GM10248 (cell line): ENCODE results near the gene SYT6.
"Not testable (repeated sequence)": the region's sequence is repeated elsewhere in the genome, so short reads cannot be mapped to it uniquely, and the experiment has no call there.

Experiments used
- CTCF ChIA-PET: fragments of 300-600 bp; sonication (Branson Sonifier 250); formaldehyde crosslinking; extraction: SDS; loops from one replicate; lab custom pipeline; 2021; ENCODE audit warnings: antibody characterized with exemption; lab: Yijun Ruan, JAX
- POLR2A ChIA-PET: fragments of 350-650 bp; sonication (Branson Sonifier 250); formaldehyde crosslinking; extraction: SDS; loops from one replicate; lab custom pipeline; 2020; ENCODE audit warnings: antibody characterized with exemption; lab: Yijun Ruan, JAX
- DNase-seq: peaks from one replicate; pipeline ENCODE4 v3.0.0; 2012; ENCODE audit errors: extremely low spot score
- CTCF ChIP-seq: IDR thresholded peaks from 2 replicates; pipeline ENCODE4 v1.5.1; 2012; ENCODE audit warnings: mild to moderate bottlenecking, low read depth; ENCODE audit errors: extremely low read depth, missing control alignments, control extremely low read depth

The SYT6 gene

GRCh38 chr1:114075105-114075504 lies 78.6 kb downstream of the SYT6 start:
- CTCF ChIA-PET, result interaction anchor here (1.0 kb wide), 2 partner anchors 9 to 208 kb away, joined by 3 to 4 read pairs; no protein-coding TSS in a partner anchor
- no peak for TF ChIP-seq CTCF
- DNase-seq, result no peak
- POLR2A ChIA-PET, result no interaction called here

- DNase-seq, result no peak
- POLR2A ChIA-PET, result no interaction called here
- no peak for TF ChIP-seq CTCF
- CTCF ChIA-PET, result interaction anchor here (0.8 kb wide), 1 partner anchor 9 kb away, joined by 3 read pairs; no protein-coding TSS in a partner anchor
Observed at GRCh38 chr1:114072246-114072645, 81.4 kb downstream of the SYT6 start.

- CTCF ChIA-PET, POLR2A ChIA-PET, DNase-seq: not testable (repeated sequence)
Observed at GRCh38 chr1:114069762-114070161, 83.9 kb downstream of the SYT6 start.

- POLR2A ChIA-PET, DNase-seq: not testable (repeated sequence)
- CTCF ChIA-PET, result interaction anchor here (1.3 kb wide), 1 partner anchor 15 kb away, joined by 3 read pairs; no protein-coding TSS in a partner anchor
Observed at GRCh38 chr1:114068684-114069083, 85.0 kb downstream of the SYT6 start.

GRCh38 chr1:114065671-114066070 lies 88.0 kb downstream of the SYT6 start:
- CTCF ChIA-PET, result interaction anchor here (1.6 kb wide), 1 partner anchor 11 kb away, joined by 3 read pairs; no protein-coding TSS in a partner anchor
- DNase-seq, POLR2A ChIA-PET: not testable (repeated sequence)

- TF ChIP-seq CTCF, result no peak
- DNase-seq, result no peak
- CTCF ChIA-PET, result interaction anchor here (0.9 to 1.4 kb wide), 3 partner anchors 9 to 54 kb away, joined by 3 read pairs; no protein-coding TSS in a partner anchor
- POLR2A ChIA-PET, result no interaction called here
Observed at GRCh38 chr1:114063544-114063943, 90.1 kb downstream of the SYT6 start.

- no peak for TF ChIP-seq CTCF
- DNase-seq, result no peak
- ChIA-PET CTCF (interaction anchor here (0.7 to 1.4 kb wide), 5 partner anchors 10 to 66 kb away, joined by 3 read pairs; no protein-coding TSS in a partner anchor), POLR2A (no interaction called here)
Observed at GRCh38 chr1:114062477-114063099, 91.1 kb downstream of the SYT6 start.

- POLR2A ChIA-PET, result no interaction called here
- no peak for DNase-seq
Observed at GRCh38 chr1:114061121-114061830, 92.4 kb downstream of the SYT6 start.

GRCh38 chr1:114058236-114058635 lies 95.4 kb downstream of the SYT6 start:
- DNase-seq, CTCF ChIA-PET, POLR2A ChIA-PET: not testable (repeated sequence)

More at GRCh38 chr1:114061121-114061830, 92.4 kb downstream of the SYT6 start:
- CTCF ChIA-PET, result interaction anchor here (1.4 kb wide), 1 partner anchor 54 kb away, joined by 3 read pairs; no protein-coding TSS in a partner anchor
- no peak for TF ChIP-seq CTCF
